ENCODE measurements around the gene GATAD2A. TPM values are rescaled to one million over a fixed set of nuclear protein-coding genes. Genes with fewer than 3 reads are reported as not detected.

Gene GATAD2A
- total and polyA plus RNA-seq, 2 of the 13 experiments (the other 11 are each of a cell fraction or from before 2014, with no cell fraction given) = 16.8 to 28.6 TPM

DNA sequence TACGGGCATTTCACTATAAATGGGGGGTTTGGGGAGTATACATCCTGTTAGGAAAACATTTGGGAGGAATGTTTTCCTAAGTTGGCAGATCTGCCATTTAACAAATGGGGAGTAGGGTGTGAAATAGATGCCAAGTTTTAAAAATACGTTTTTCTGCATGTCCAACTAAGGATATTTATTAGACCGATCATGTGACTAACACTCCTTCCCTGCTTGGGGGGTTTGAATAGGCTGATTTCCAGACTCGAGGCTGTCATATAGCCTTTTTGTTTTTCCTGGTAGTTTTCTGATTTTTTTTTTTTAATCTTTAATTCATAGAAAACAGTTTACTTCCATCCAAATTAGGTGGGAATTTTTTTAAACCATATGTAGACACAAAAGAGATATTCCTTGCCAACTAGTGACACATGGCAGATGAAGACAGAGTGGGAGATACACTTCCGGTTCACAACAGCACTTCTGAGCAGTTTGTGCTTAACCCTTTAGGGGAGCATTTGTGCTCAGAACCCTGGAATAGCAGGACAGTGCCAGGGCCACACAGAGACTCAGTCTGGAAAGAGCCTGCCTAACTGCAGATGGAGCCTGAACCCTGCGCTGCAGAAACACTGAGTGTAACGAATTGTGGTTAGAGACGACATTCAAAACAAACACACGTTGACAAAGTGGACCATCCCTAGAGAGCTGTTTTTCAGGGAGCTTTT lies 5.6 kb upstream of the GATAD2A start:
- CTCF ChIA-PET (ENCODE audit: low intra/inter-chr PET ratio, low total read pairs) = no interaction called here
- Histone ChIP-seq H3K79me2 (ENCODE audit: insufficient read depth, low read length) (peaks cover 31% of the 10 kb centered on the region), H3K4me3 (replicated peaks in 1 of 3; ENCODE audit: insufficient read depth in 1 of 3, low read depth in 2 of 3, low read length in 3 of 3) (no peak overlapping the region), H4K20me1 (ENCODE audit: insufficient read depth, low read length) (no peaks in the 10 kb centered on the region), H3K27ac (ENCODE audit: extremely low read length, insufficient read depth, low read length) (no peak overlapping the region), H3K4me2 (ENCODE audit: low read depth, low read length) (no peak overlapping the region), H2AFZ (ENCODE audit: low read length) (no peak overlapping the region), H3K36me3 (replicated peaks in 1 of 2; ENCODE audit: control insufficient read depth in 1 of 2, insufficient read depth in 2 of 2, low read length in 2 of 2) (no peaks in the 10 kb centered on the region), H3K9me3 (ENCODE audit: low read length) (no peaks in the 10 kb centered on the region), H3K27me3 (ENCODE audit: control insufficient read depth in 1 of 2, insufficient read depth in 2 of 2, low read length in 2 of 2) (no peaks in the 10 kb centered on the region), H3K9ac (ENCODE audit: insufficient read depth, low read depth, low read length) (no peak overlapping the region), H3K4me1 (ENCODE audit: insufficient read depth, low read length) (peaks cover 24% of the 10 kb centered on the region)
- no peak for TF ChIP-seq ZNF343 (CRISPR knock-in tag; IDR thresholded peaks at IDR 0.05)
- no peak for TF ChIP-seq HOMEZ (CRISPR knock-in tag; IDR thresholded peaks at IDR 0.05; ENCODE audit: low read depth)
- TF ChIP-seq, protein P1, sequence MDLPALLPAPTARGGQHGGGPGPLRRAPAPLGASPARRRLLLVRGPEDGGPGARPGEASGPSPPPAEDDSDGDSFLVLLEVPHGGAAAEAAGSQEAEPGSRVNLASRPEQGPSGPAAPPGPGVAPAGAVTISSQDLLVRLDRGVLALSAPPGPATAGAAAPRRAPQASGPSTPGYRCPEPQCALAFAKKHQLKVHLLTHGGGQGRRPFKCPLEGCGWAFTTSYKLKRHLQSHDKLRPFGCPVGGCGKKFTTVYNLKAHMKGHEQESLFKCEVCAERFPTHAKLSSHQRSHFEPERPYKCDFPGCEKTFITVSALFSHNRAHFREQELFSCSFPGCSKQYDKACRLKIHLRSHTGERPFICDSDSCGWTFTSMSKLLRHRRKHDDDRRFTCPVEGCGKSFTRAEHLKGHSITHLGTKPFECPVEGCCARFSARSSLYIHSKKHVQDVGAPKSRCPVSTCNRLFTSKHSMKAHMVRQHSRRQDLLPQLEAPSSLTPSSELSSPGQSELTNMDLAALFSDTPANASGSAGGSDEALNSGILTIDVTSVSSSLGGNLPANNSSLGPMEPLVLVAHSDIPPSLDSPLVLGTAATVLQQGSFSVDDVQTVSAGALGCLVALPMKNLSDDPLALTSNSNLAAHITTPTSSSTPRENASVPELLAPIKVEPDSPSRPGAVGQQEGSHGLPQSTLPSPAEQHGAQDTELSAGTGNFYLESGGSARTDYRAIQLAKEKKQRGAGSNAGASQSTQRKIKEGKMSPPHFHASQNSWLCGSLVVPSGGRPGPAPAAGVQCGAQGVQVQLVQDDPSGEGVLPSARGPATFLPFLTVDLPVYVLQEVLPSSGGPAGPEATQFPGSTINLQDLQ (CRISPR knock-in tag; IDR thresholded peaks at IDR 0.05) = no peak
- no peak for TF ChIP-seq ZNF296 (CRISPR knock-in tag; conservative IDR thresholded peaks at IDR 0.05)
- no peak for TF ChIP-seq SRY (CRISPR knock-in tag; IDR thresholded peaks at IDR 0.05)
- TF ChIP-seq, protein P2, sequence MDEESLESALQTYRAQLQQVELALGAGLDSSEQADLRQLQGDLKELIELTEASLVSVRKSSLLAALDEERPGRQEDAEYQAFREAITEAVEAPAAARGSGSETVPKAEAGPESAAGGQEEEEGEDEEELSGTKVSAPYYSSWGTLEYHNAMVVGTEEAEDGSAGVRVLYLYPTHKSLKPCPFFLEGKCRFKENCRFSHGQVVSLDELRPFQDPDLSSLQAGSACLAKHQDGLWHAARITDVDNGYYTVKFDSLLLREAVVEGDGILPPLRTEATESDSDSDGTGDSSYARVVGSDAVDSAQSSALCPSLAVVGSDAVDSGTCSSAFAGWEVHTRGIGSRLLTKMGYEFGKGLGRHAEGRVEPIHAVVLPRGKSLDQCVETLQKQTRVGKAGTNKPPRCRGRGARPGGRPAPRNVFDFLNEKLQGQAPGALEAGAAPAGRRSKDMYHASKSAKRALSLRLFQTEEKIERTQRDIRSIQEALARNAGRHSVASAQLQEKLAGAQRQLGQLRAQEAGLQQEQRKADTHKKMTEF (CRISPR knock-in tag; IDR thresholded peaks at IDR 0.05) = no peak
- no peak for TF ChIP-seq MEIS2 (CRISPR knock-in tag; IDR thresholded peaks at IDR 0.05)
- TF ChIP-seq SOX5 (CRISPR knock-in tag; IDR thresholded peaks at IDR 0.05; ENCODE audit: borderline replicate concordance) = no peak
- intact Hi-C loops (cut with micrococcal nuclease; ENCODE audit: unreplicated experiment) (no loop called here), in situ Hi-C loops (cut with HindIII; ENCODE audit: extremely low pct_ligation_motif_present, low pct_unique_long_range_greater_than_20kb) (no loop called here)
- 86% methylated on average over 9 of the region's 9 CpGs for WGBS (ENCODE audit: low lambda C conversion rate)
- no peak for DNase-seq (ENCODE audit: low spot score)
- POLR2A ChIA-PET = no interaction called here
- no peak for ATAC-seq
- FAIRE-seq = no peak
- BruUV-seq (replicated peaks) = no TSS peak
